H1 (cell line): ENCODE data around the gene PAK5. TPM values are rescaled to one million over a fixed set of nuclear protein-coding genes. Genes with fewer than 3 reads are reported as not detected.

Experiments used
- CTCF ChIA-PET: fragments of 300-600 bp; sonication (Branson Sonifier 250); formaldehyde crosslinking; loops from one replicate; lab custom pipeline; 2021; ENCODE audit not compliant: partially characterized antibody; lab: Charles Lee
- POLR2A ChIA-PET: fragments of 300-600 bp; sonication (Branson Sonifier 250); formaldehyde crosslinking; loops from one replicate; lab custom pipeline; 2021; ENCODE audit warnings: inconsistent platforms; ENCODE audit not compliant: partially characterized antibody; lab: Charles Lee
- DNase-seq, 2 experiments: peaks; one replicate each; pipeline versions ENCODE4 v3.0.0 to v3.0.0-alpha.2; 2010 to 2022; ENCODE audit warnings: low spot score in 2 of 2, low read depth in 1 of 2, mixed read lengths in 1 of 2
- FAIRE-seq: peaks from 2 replicates; lab custom pipeline; 2011; peaks lifted over from hg19 to GRCh38; lab: Jason Lieb, UNC
- H2AFZ ChIP-seq: 2 replicates; pipeline ENCODE4 v1.8.1; 2012; ENCODE audit warnings: low read length, inconsistent platforms
- H2AK5ac ChIP-seq: 2 replicates; pipeline ENCODE4 v1.6.1; 2013; ENCODE audit warnings: low read depth, low read length
- H2BK120ac ChIP-seq: replicated peaks from 2 replicates; pipeline ENCODE3; 2013; ENCODE audit warnings: low read depth, low read length, inconsistent platforms
- H2BK12ac ChIP-seq: 2 replicates; pipeline ENCODE4 v1.6.1; 2013; ENCODE audit warnings: low read depth, low read length
- H2BK15ac ChIP-seq: 2 replicates; pipeline ENCODE4 v1.6.1; 2013; ENCODE audit warnings: low read length
- H2BK20ac ChIP-seq: 2 replicates; pipeline ENCODE4 v1.6.1; 2013; ENCODE audit warnings: low read length
- H2BK5ac ChIP-seq: 2 replicates; pipeline ENCODE4 v1.6.1; 2013; ENCODE audit warnings: low read depth, low read length
- H3K14ac ChIP-seq: 2 replicates; pipeline ENCODE4 v1.6.1; 2013; ENCODE audit warnings: inconsistent platforms; ENCODE audit not compliant: insufficient read length
- H3K18ac ChIP-seq: 2 replicates; pipeline ENCODE4 v1.6.1; 2013; ENCODE audit warnings: low read length; ENCODE audit errors: extremely low read depth
- H3K23ac ChIP-seq: 2 replicates; pipeline ENCODE4 v1.6.1; 2013; ENCODE audit warnings: inconsistent platforms; ENCODE audit not compliant: insufficient read length
- H3K23me2 ChIP-seq: 2 replicates; pipeline ENCODE4 v1.6.1; 2013; ENCODE audit warnings: low read depth, low read length
- H3K27ac ChIP-seq: 2 replicates; pipeline ENCODE4 v1.6.1; 2011; ENCODE audit warnings: low read depth, low read length, inconsistent platforms
- H3K27me3 ChIP-seq, 4 experiments: replicated peaks in 1 of 4; 1 replicate in 1 of 4; 2 replicates in 3 of 4; pipeline versions ENCODE4 v1.6.1 to v1.8.1; 2011 to 2013; ENCODE audit warnings: low read length in 3 of 4, mild to moderate bottlenecking in 3 of 4, inconsistent platforms in 2 of 4, mixed read lengths in 2 of 4, moderate library complexity in 1 of 4; ENCODE audit not compliant: control insufficient read depth in 3 of 4, insufficient read depth in 3 of 4; ENCODE audit errors: extremely low read depth in 1 of 4
- H3K36me3 ChIP-seq, 4 experiments: 2 replicates each; pipeline versions ENCODE4 v1.6.1 to v1.8.1; 2011 to 2013; ENCODE audit warnings: mild to moderate bottlenecking in 4 of 4, low read length in 3 of 4, moderate library complexity in 2 of 4, control low read depth in 1 of 4, inconsistent platforms in 1 of 4; ENCODE audit not compliant: insufficient read depth in 4 of 4, control insufficient read depth in 2 of 4
- H3K4ac ChIP-seq: replicated peaks from 2 replicates; pipeline ENCODE3; 2013; ENCODE audit warnings: low read length, low read depth, mixed read lengths, inconsistent platforms; ENCODE audit not compliant: insufficient read length
- H3K4me1 ChIP-seq, 4 experiments: replicated peaks in 1 of 4; 1 replicate in 1 of 4; 2 replicates in 3 of 4; pipeline versions ENCODE4 v1.6.1 to v1.8.1; 2011 to 2013; ENCODE audit warnings: low read length in 3 of 4, inconsistent platforms in 2 of 4, mixed read lengths in 1 of 4; ENCODE audit not compliant: insufficient read depth in 4 of 4, control insufficient read depth in 3 of 4
- H3K4me2 ChIP-seq, 2 experiments: 2 replicates each; pipeline versions ENCODE4 v1.6.1 to v1.8.1; 2011 to 2013; ENCODE audit warnings: low read depth in 2 of 2, low read length in 2 of 2, control low read depth in 1 of 2, inconsistent platforms in 1 of 2, mild to moderate bottlenecking in 1 of 2; ENCODE audit not compliant: insufficient read depth in 1 of 2
- H3K4me3 ChIP-seq, 4 experiments: fragments of 200-600, 300-600 bp in 1 of 4; sonication (generic), shearing (Covaris generic), sonication (Bioruptor Twin) in 1 of 4; 2 replicates each; pipeline versions ENCODE4 v1.5.1 to v1.8.1; 2011 to 2016; ENCODE audit warnings: low read length in 4 of 4, low read depth in 3 of 4, control low read depth in 2 of 4, inconsistent platforms in 2 of 4, mild to moderate bottlenecking in 2 of 4, mixed read lengths in 1 of 4, moderate library complexity in 1 of 4; ENCODE audit not compliant: insufficient read depth in 2 of 4; ENCODE audit errors: extremely low read depth in 1 of 4
- H3K56ac ChIP-seq: replicated peaks from 2 replicates; pipeline ENCODE3; 2013; ENCODE audit warnings: low read depth, mild to moderate bottlenecking, mixed read lengths, low read length, inconsistent platforms; ENCODE audit not compliant: insufficient read length
- H3K79me1 ChIP-seq: 2 replicates; pipeline ENCODE4 v1.6.1; 2013; ENCODE audit warnings: low read depth, low read length, control low read depth
- H3K79me2 ChIP-seq, 2 experiments: 2 replicates each; pipeline versions ENCODE4 v1.6.1 to v1.8.1; 2012 to 2013; ENCODE audit warnings: low read length in 2 of 2, mild to moderate bottlenecking in 2 of 2, inconsistent platforms in 1 of 2; ENCODE audit not compliant: insufficient read depth in 2 of 2, control insufficient read depth in 1 of 2
- H3K9ac ChIP-seq, 4 experiments: replicated peaks in 1 of 4; 1 replicate in 1 of 4; 2 replicates in 3 of 4; pipeline versions ENCODE4 v1.6.1 to v1.8.1; 2011 to 2013; ENCODE audit warnings: low read depth in 3 of 4, low read length in 3 of 4, control low read depth in 2 of 4, mild to moderate bottlenecking in 2 of 4, moderate library complexity in 2 of 4, inconsistent platforms in 1 of 4; ENCODE audit errors: extremely low read depth in 1 of 4
- H3K9me3 ChIP-seq, 2 experiments: 2 replicates each; pipeline versions ENCODE4 v1.6.1 to v1.8.1; 2012 to 2013; ENCODE audit warnings: mild to moderate bottlenecking in 2 of 2, moderate library complexity in 2 of 2, control low read depth in 1 of 2, inconsistent platforms in 1 of 2, low read depth in 1 of 2, low read length in 1 of 2, mixed read lengths in 1 of 2; ENCODE audit not compliant: insufficient read depth in 2 of 2
- H4K20me1 ChIP-seq, 2 experiments: replicated peaks in 1 of 2; 2 replicates each; pipeline versions ENCODE3 to v1.8.1; 2011 to 2013; ENCODE audit warnings: inconsistent platforms in 2 of 2, low read length in 2 of 2, mild to moderate bottlenecking in 1 of 2; ENCODE audit not compliant: insufficient read depth in 2 of 2, control insufficient read depth in 1 of 2
- H4K5ac ChIP-seq: 2 replicates; pipeline ENCODE4 v1.6.1; 2013; ENCODE audit warnings: low read length, low read depth, mixed read lengths, inconsistent platforms; ENCODE audit not compliant: insufficient read length
- H4K8ac ChIP-seq: 2 replicates; pipeline ENCODE4 v1.8.0; 2013; ENCODE audit warnings: mild to moderate bottlenecking, moderate library complexity, low read length, inconsistent platforms; ENCODE audit not compliant: insufficient read depth; ENCODE audit errors: extremely low read depth
- H4K91ac ChIP-seq: replicated peaks from 2 replicates; pipeline ENCODE3; 2013; ENCODE audit warnings: low read length, mixed read lengths, inconsistent platforms; ENCODE audit not compliant: insufficient read length
- WGBS, 2 experiments: shearing (Covaris generic) in 1 of 2; methylation state at CpG; one replicate each; pipeline versions ENCODE4 v1.1.6 to v1.1.7; 2013 to 2015; ENCODE audit warnings: low lambda C conversion rate in 2 of 2, mixed read lengths in 2 of 2, inconsistent platforms in 1 of 2, low coverage in 1 of 2, missing lambda C conversion rate in 1 of 2; ENCODE audit not compliant: insufficient replicate concordance in 2 of 2, insufficient coverage in 1 of 2, insufficient read length in 1 of 2; ENCODE audit errors: extremely low coverage in 1 of 2, missing lambda C conversion rate in 1 of 2; 5-methylcytosine and 5-hydroxymethylcytosine counted together
- polyA plus RNA-seq, 7 experiments: library from polyadenylated mRNA; depleted of rRNA in 3 of 7; stranded (reverse) in 5 of 7; unstranded in 2 of 7; fragments of >200 nt in 5 of 7; fragments of 200-250 nt in 2 of 7; gene quantifications; 1 replicate in 5 of 7; 2 replicates in 1 of 7; 4 replicates in 1 of 7; pipeline versions ENCODE4 v1.2.1 to v1.2.3, GENCODE V29; 2011 to 2013; ENCODE audit warnings: missing spikeins in 2 of 7, mixed read lengths in 2 of 7
- total RNA-seq: library from RNA; stranded (reverse); fragmentation: NEBNext Ultra II Directional; extraction: Animal tissue kit (Norgen Biotek cat#: 25700); gene quantifications from 2 replicates; pipeline ENCODE4 v1.2.1, GENCODE V29; 2021

PAK5 gene
- total and polyA plus RNA-seq, 2 of the 8 experiments (the other 6 are each of a cell fraction or from before 2014, with no cell fraction given) = 0.54 to 0.80 TPM

GRCh38 chr20:9592419-9592818 is 246.5 kb downstream of the PAK5 start:
- ChIA-PET POLR2A (no interaction called here), CTCF (interaction anchor here (0.7 to 1.7 kb wide), 3 partner anchors 18 to 33 kb away, joined by 3 to 6 read pairs (median 3); no protein-coding TSS in a partner anchor)
- no peak for DNase-seq
- Histone ChIP-seq H4K5ac (no peak overlapping the region), H3K79me2 (no peaks in the 10 kb centered on the region), H4K20me1 (no peaks in the 10 kb centered on the region), H3K14ac (no peak overlapping the region), H3K4me1 (no peaks in the 10 kb centered on the region), H3K9me3 (no peaks in the 10 kb centered on the region), H2BK5ac (no peak overlapping the region), H3K79me1 (no peaks in the 10 kb centered on the region), H3K4me3 (no peak overlapping the region), H3K36me3 (no peaks in the 10 kb centered on the region), H3K18ac (no peak overlapping the region), H3K23me2 (no peaks in the 10 kb centered on the region), H3K27me3 (no peaks in the 10 kb centered on the region), H4K91ac (no peak overlapping the region), H3K56ac (no peak overlapping the region), H3K23ac (no peak overlapping the region), H3K9ac (no peak overlapping the region), H3K4ac (no peak overlapping the region), H4K8ac (no peak overlapping the region), H3K27ac (no peak overlapping the region), H2AFZ (no peak overlapping the region), H3K4me2 (no peak overlapping the region), H2AK5ac (no peak overlapping the region), H2BK120ac (no peak overlapping the region), H2BK12ac (no peak overlapping the region), H2BK20ac (no peak overlapping the region), H2BK15ac (no peak overlapping the region)
- FAIRE-seq = no peak
- WGBS, 2 experiments = 81% methylated on average over 1 of the region's 1 CpG; no CpG with 5 or more reads in 1 of the 2 experiments
